IPS-NIHi7 (cell line): ENCODE measurements around the gene EEA1.

Experiments used
- DNase-seq: peaks from one replicate; pipeline ENCODE4 v3.0.0; 2012; ENCODE audit warnings: mixed read lengths; ENCODE audit errors: extremely low spot score

EEA1 gene

GRCh38 chr12:92938638-92939037, 9.5 kb upstream of the EEA1 start:
- DNase-seq = no peak

- DNase-seq = no peak
Observed at GRCh38 chr12:92938018-92938417, 8.9 kb upstream of the EEA1 start.

GRCh38 chr12:92933606-92934005, 4.5 kb upstream of the EEA1 start:
- peak; percentile 47 for DNase-seq

DNA sequence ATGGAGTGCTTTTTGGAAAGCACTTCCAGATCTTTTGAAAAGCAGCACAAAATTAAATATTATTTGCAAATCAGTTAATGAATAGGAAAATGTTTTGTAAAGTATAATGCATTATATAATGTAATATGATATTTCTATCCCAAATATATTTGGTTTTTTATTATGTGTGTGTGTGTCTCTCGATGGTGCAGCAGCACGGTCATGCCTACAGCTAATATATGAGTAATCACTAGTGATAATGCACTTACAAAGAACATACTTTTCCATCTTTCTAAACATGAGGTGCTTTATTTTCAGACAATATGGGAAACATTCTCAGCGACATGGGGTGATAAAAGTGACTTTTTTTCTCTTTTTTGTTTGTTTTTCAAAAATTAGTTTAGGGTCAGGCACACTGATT, 1.3 kb upstream of the EEA1 start:
- DNase-seq = no peak

- DNase-seq = no peak
Observed at GRCh38 chr12:92929983-92930382, 888 bp upstream of the EEA1 start.

DNA sequence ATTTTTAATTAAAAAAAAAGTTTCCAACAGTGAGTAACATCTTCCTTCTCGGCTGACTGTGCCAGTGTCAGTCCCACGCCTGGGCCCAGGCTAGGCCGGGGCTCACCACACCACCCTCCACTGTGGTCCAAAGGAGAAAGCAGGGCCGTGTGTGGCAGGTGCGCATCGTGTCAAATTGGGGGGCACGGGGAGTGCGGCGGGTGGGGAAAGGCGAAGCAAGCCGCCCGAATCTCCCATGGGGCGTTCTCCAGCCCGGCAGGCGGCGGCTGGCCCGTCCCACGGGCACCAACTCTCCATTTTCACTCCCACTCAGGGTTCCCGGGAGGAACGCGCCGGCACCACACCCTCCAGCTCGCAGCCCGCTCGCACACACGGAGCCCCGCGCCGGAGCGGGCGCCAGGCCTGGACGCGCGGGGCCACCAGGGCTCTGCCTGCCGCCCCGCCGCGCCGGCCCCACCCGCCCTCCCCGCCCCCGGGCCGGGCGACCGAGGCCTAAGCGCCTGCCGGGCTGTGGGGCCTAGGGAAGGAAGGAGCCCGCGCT, 604 bp downstream of the EEA1 start:
- DNase-seq = peak; percentile 15

DNA sequence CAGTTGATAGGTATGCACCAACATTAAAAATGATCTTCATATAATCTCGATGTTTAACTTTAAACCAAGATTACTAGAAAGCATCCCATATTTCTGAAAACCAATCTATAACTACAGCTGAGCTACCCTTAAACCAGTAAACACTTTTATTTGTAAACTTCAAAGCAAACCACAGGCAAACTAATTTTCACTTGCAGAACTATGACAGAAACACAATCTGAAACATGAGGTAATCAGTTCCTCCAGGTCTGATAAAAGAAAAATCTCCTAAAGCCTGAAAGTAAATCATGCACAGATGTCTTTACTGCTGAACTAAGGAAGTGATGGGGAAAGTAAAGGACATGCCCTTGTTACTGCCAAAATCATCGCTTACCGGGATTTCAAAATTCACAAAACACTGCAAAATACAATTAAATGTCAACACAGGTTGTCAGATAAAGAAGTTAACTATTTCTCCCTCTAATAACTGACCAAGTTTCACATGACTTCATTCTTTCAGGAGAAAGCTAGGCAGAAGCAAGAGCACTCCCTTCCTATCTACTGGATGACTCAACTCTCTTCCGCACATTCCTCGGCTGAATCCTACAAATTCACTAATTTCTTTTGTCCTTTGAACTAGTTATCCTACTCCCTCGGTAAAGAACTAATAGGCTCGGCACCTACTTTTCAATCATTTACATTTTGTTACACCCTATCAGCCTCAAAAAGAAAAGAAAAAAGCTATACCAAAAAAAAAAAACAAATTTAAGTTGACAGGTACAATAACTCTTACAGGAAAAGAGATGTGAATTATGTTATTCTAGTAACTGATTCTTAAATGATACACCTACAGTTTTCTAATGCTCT, 1.4 kb downstream of the EEA1 start:
- peak; percentile 17 for DNase-seq

GRCh38 chr12:92927055-92927435, 2.0 kb downstream of the EEA1 start:
- DNase-seq = no peak

GRCh38 chr12:92926549-92926948, 2.5 kb downstream of the EEA1 start:
- no peak for DNase-seq

DNA sequence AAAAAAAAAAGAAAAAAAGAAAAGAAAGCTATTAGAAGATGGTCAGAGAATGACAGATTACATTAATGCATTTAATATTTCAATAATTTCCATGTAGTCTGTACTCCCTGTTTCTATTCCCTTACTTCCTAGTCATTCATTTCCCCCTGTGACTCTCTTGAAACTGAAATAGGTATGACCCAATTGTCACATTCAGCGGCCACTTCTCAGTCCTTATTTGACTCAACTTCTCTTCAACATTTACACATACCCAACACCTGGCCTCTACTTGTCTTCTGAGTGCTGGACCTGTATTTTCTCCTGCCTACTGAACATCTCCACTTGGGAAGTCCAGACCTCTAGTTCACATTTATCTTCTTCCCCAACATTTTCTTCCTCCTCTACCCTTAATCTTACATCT, 7.2 kb downstream of the EEA1 start:
- no peak for DNase-seq

- no peak for DNase-seq
Observed at GRCh38 chr12:92915365-92915764, 13.7 kb downstream of the EEA1 start.

- no peak for DNase-seq
Observed at GRCh38 chr12:92914170-92914569, 14.9 kb downstream of the EEA1 start.

DNA sequence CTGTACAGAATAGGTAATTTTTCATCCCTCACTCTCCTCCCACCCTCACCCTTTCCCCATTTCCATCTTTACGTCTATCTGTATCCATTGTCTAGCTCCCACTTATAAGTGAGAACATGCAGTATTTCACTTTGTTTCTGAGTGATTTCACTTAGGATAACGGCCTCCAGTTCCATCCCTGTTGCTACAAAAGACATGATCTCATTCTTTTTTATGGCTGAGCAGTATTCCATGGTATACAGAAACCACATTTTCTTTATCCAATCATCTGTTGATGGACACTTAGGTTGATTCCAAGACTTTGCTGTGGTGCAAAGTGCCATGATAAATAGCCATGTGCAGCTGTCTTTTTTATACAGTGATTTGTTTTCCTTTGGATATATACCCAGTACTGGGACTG, 16.4 kb downstream of the EEA1 start:
- no peak for DNase-seq

DNA sequence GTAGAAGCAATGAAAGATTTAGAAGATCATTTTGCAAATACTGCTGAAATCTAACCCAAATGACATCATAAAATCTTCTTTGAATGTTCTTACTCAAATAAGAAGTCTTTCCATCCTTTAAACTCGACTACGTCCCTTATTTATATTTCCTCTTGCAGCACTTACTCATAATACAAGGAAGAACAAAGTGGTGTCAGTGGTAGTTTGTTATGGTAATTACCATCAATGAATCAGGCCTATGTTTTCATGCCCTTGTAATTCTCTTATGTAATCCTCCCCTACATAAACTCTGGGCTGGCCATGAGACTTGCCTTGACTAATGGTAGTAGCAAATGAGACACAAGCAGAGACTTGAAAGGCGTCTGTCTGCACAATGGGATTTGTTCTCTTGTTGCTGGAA, 17.0 kb downstream of the EEA1 start:
- DNase-seq = no peak

DNA sequence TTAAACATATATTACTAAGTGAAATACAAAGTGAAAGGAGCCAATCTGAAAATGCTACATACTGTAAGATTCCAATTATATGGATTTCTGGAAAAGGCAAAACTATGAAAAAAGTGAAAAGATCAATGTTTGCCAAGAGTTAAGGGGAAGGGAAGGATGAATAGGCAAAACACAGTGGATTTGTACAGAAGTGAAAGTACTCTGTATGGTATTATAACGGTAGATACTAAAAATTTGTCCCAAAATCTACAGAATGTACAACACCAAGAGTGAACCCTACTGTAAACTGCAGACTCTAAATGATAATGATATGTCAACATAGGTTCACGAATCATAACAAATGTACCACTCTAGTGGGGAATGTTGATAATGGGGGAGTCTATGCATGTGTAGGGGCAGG, 17.8 kb downstream of the EEA1 start:
- no peak for DNase-seq

DNA sequence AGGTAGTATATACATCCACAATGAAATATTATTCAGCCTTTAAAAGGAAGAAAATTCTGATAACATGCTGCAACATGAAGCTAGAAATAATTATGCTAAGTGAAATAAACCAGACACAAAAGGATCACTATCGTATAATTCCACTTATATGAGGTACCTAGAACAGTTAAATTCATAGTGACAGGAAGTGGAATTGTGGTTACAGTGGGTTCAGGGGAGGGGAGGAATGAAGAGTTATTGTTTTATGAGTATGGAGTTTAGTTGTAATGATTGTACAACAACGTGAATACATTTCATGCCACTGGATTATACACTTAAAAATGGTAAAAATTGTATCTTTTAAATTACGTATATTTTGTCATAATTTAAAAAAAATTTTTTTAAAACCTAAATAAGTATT, 21.0 kb downstream of the EEA1 start:
- no peak for DNase-seq

- DNase-seq = no peak
Observed at GRCh38 chr12:92905811-92906554, 23.1 kb downstream of the EEA1 start.

GRCh38 chr12:92905258-92905810, 23.8 kb downstream of the EEA1 start:
- no peak for DNase-seq

DNA sequence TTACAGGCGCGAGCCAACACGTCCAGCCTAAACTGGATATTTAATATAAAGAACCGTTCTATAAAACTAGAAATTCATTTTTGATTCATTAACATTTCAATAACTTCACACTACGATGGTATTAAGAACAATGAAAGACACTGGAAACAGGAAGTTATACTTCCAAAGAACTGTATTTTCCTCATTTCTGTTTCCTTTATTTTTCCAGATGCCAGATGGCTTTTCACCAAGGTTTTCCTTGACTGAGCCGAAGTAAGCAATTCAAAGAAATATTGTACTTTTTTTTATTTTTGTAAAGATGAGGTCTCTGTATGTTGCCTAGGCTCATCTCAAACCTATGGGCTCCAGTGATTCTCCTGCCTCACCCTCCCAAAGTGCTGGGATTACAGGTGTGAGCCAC, 28.2 kb downstream of the EEA1 start:
- no peak for DNase-seq

- peak; percentile 41 for DNase-seq
Observed at GRCh38 chr12:92899386-92900001, 29.6 kb downstream of the EEA1 start.

DNA sequence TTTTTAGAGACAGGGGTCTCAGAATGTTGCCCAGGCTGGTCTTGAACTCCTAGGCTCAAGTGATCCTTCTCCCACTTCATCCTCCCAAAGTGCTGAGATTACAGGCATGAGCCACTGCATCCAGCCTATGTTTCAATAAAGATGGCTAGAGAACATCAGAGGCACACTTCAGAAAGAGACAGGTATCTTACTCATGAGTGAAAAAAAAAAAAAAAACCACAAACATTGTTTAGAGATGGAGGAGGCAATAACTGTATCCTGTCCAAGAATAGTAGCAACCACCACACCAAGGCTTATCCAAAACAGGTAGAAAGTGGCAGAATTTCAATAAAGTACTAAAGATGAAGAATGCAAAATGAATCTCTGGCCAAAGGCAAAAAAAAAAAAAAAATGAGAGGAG, 30.3 kb downstream of the EEA1 start:
- no peak for DNase-seq

DNA sequence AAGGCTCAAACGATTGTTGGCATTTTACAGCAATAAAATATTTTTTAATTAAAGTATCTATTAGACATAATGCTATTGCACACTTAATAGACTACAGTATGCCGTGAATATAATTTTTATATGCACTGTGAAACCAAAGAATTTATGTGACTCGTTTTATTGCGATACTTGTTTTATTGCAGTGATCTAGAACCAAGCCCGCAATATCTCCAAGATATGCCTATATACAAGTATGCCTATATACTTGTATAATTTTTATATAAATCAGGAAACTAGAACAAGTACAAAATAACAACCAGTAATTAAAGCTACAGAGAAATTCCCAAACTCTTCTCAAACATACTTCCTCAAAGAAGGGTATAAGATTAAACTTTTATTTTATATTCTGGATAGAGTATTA, 31.3 kb downstream of the EEA1 start:
- no peak for DNase-seq
